WTC11 (cell line): ENCODE results near the gene ALCAM. TPM values are rescaled to one million over a fixed set of nuclear protein-coding genes. Genes with fewer than 3 reads are reported as not detected.

ENCODE experiments used
- ATAC-seq: fragments of 200-7000 bp; cut with Tn5 transposase; 2 replicates; pipeline ENCODE4 v1.10.0; 2021; ENCODE audit warnings: mild to moderate bottlenecking, moderate library complexity
- CTCF ChIA-PET: fragments of 300-600 bp; sonication (Branson Sonifier 250); formaldehyde crosslinking; loops from one replicate; lab custom pipeline; 2021; ENCODE audit warnings: antibody characterized with exemption; lab: Charles Lee
- POLR2A ChIA-PET: fragments of 350-600 bp; sonication (Branson Sonifier 250); formaldehyde crosslinking; loops from one replicate; lab custom pipeline; 2021; ENCODE audit warnings: antibody characterized with exemption; lab: Charles Lee
- DNase-seq: peaks from one replicate; pipeline ENCODE4 v3.0.0; 2021; ENCODE audit warnings: low spot score
- H3K27ac Mint-ChIP-seq: 2 replicates; pipeline ENCODE4 v1.8.0; 2021; ENCODE audit warnings: mixed read lengths
- H3K27me3 Mint-ChIP-seq: 2 replicates; pipeline ENCODE4 v1.8.0; 2021; ENCODE audit warnings: low read depth, mild to moderate bottlenecking, moderate library complexity, mixed read lengths
- H3K36me3 Mint-ChIP-seq: 2 replicates; pipeline ENCODE4 v1.8.0; 2021; ENCODE audit warnings: mixed read lengths
- H3K4me1 Mint-ChIP-seq: 2 replicates; pipeline ENCODE4 v1.8.0; 2022; ENCODE audit warnings: mixed read lengths
- H3K4me3 Mint-ChIP-seq: 2 replicates; pipeline ENCODE4 v1.8.0; 2021; ENCODE audit warnings: mild to moderate bottlenecking, moderate library complexity, mixed read lengths
- H3K9me3 Mint-ChIP-seq: 2 replicates; pipeline ENCODE4 v1.8.0; 2021; ENCODE audit warnings: mixed read lengths
- CTCF ChIP-seq: fragments of 200-600 bp; IDR thresholded peaks from 2 replicates; pipeline ENCODE4 v1.8.0; 2022; ENCODE audit warnings: antibody characterized with exemption
- E2F5 ChIP-seq: sonication (generic); formaldehyde crosslinking; IDR thresholded peaks from 2 replicates; pipeline ENCODE4 v1.8.1; 2022; ENCODE audit warnings: mild to moderate bottlenecking, moderate library complexity, missing genetic modification reagents
- ELF4 ChIP-seq: sonication (generic); formaldehyde crosslinking; IDR thresholded peaks from 2 replicates; pipeline ENCODE4 v1.8.1; 2022; ENCODE audit warnings: low read depth, mild to moderate bottlenecking, moderate library complexity, missing genetic modification reagents
- EMX1 ChIP-seq: fragments of 250-450 bp; sonication (Bioruptor Pico); IDR thresholded peaks from 2 replicates; pipeline ENCODE4 v1.8.0; 2021; ENCODE audit warnings: mild to moderate bottlenecking
- ERG ChIP-seq: fragments of 250-450 bp; sonication (Bioruptor Pico); IDR thresholded peaks from 2 replicates; pipeline ENCODE4 v1.8.0; 2021; ENCODE audit warnings: mild to moderate bottlenecking
- ESRRA ChIP-seq: sonication (generic); formaldehyde crosslinking; IDR thresholded peaks from 2 replicates; pipeline ENCODE4 v1.8.1; 2022; ENCODE audit warnings: mild to moderate bottlenecking, missing genetic modification reagents, borderline replicate concordance
- FOXJ3 ChIP-seq: sonication (generic); formaldehyde crosslinking; IDR thresholded peaks from 2 replicates; pipeline ENCODE4 v1.9.0; 2021; ENCODE audit warnings: missing genetic modification reagents, mild to moderate bottlenecking, borderline replicate concordance
- FOXK1 ChIP-seq: sonication (generic); formaldehyde crosslinking; IDR thresholded peaks from 2 replicates; pipeline ENCODE4 v1.8.0; 2022; ENCODE audit warnings: mild to moderate bottlenecking, moderate library complexity, missing genetic modification reagents
- GABPB1 ChIP-seq: sonication (generic); formaldehyde crosslinking; IDR thresholded peaks from 2 replicates; pipeline ENCODE4 v1.8.1; 2023; ENCODE audit warnings: mild to moderate bottlenecking, missing genetic modification reagents
- GTF2I ChIP-seq: fragments of 250-450 bp; sonication (Bioruptor Pico); conservative IDR thresholded peaks from 2 replicates; pipeline ENCODE4 v1.4.0; 2021; ENCODE audit warnings: mild to moderate bottlenecking
- HMGA2 ChIP-seq: fragments of 250-450 bp; sonication (Bioruptor Pico); IDR thresholded peaks from 2 replicates; pipeline ENCODE4 v1.4.0; 2021; ENCODE audit warnings: mild to moderate bottlenecking, moderate library complexity
- HMGXB4 ChIP-seq: sonication (generic); formaldehyde crosslinking; IDR thresholded peaks from 2 replicates; pipeline ENCODE4 v1.8.1; 2023; ENCODE audit warnings: mild to moderate bottlenecking, moderate library complexity, missing genetic modification reagents
- JUN ChIP-seq: sonication (generic); formaldehyde crosslinking; IDR thresholded peaks from 2 replicates; pipeline ENCODE4 v1.8.0; 2023; ENCODE audit warnings: mild to moderate bottlenecking, missing genetic modification reagents
- NR2C2 ChIP-seq: sonication (generic); formaldehyde crosslinking; IDR thresholded peaks from 2 replicates; pipeline ENCODE4 v1.8.0; 2022; ENCODE audit warnings: mild to moderate bottlenecking, missing genetic modification reagents
- NR3C1 ChIP-seq: sonication (generic); formaldehyde crosslinking; conservative IDR thresholded peaks from 2 replicates; pipeline ENCODE4 v1.8.1; 2023; ENCODE audit warnings: low read depth, mild to moderate bottlenecking, missing genetic modification reagents
- PREB ChIP-seq: sonication (generic); formaldehyde crosslinking; IDR thresholded peaks from 2 replicates; pipeline ENCODE4 v1.8.1; 2022; ENCODE audit warnings: mild to moderate bottlenecking, missing genetic modification reagents, moderate library complexity, borderline replicate concordance
- RELA ChIP-seq: sonication (generic); formaldehyde crosslinking; IDR thresholded peaks from 2 replicates; pipeline ENCODE4 v1.8.1; 2022; ENCODE audit warnings: missing genetic modification reagents, mild to moderate bottlenecking, borderline replicate concordance
- RORB ChIP-seq: fragments of 250-450 bp; sonication (Bioruptor Pico); IDR thresholded peaks from 2 replicates; pipeline ENCODE4 v1.9.0; 2021; ENCODE audit warnings: mild to moderate bottlenecking
- SOX15 ChIP-seq: fragments of 250-450 bp; sonication (Bioruptor Pico); IDR thresholded peaks from 2 replicates; pipeline ENCODE4 v1.9.0; 2021; ENCODE audit warnings: mild to moderate bottlenecking
- TCF7 ChIP-seq: sonication (generic); formaldehyde crosslinking; IDR thresholded peaks from 2 replicates; pipeline ENCODE4 v1.8.0; 2022; ENCODE audit warnings: mild to moderate bottlenecking, low read depth, missing genetic modification reagents, moderate library complexity
- TEAD4 ChIP-seq: sonication (generic); formaldehyde crosslinking; IDR thresholded peaks from 2 replicates; pipeline ENCODE4 v1.8.0; 2022; ENCODE audit warnings: mild to moderate bottlenecking, missing genetic modification reagents
- USF2 ChIP-seq: sonication (generic); formaldehyde crosslinking; IDR thresholded peaks from 2 replicates; pipeline ENCODE4 v1.8.1; 2023; ENCODE audit warnings: mild to moderate bottlenecking, missing genetic modification reagents, moderate library complexity
- ZNF219 ChIP-seq: sonication (generic); formaldehyde crosslinking; IDR thresholded peaks from 2 replicates; pipeline ENCODE4 v1.8.0; 2023; ENCODE audit warnings: missing genetic modification reagents, mild to moderate bottlenecking, borderline replicate concordance
- ZNF263 ChIP-seq: sonication (generic); formaldehyde crosslinking; IDR thresholded peaks from 2 replicates; pipeline ENCODE4 v1.8.1; 2022; ENCODE audit warnings: low read depth, mild to moderate bottlenecking, moderate library complexity, missing genetic modification reagents
- ZNF396 ChIP-seq: fragments of 250-450 bp; sonication (Bioruptor Pico); IDR thresholded peaks from 2 replicates; pipeline ENCODE4 v1.8.0; 2021; ENCODE audit warnings: mild to moderate bottlenecking, moderate library complexity, borderline replicate concordance
- ZNF532 ChIP-seq: fragments of 250-450 bp; sonication (Bioruptor Pico); IDR thresholded peaks from 2 replicates; pipeline ENCODE4 v1.9.0; 2021; ENCODE audit warnings: mild to moderate bottlenecking, borderline replicate concordance
- total RNA-seq: library from RNA; stranded (reverse); gene quantifications from 3 replicates; pipeline ENCODE4 v1.2.3, GENCODE V29; 2021

ALCAM gene
- total RNA-seq, 1 experiment from 2014 or later: 30.7 TPM

- H3K27me3 Mint-ChIP-seq: no peaks in the 10 kb centered on the region
- H3K36me3 Mint-ChIP-seq: no peaks in the 10 kb centered on the region
- no peak overlapping the region for H3K4me3 Mint-ChIP-seq
- no peak overlapping the region for H3K27ac Mint-ChIP-seq
- no peaks in the 10 kb centered on the region for H3K9me3 Mint-ChIP-seq
- ChIA-PET POLR2A (no interaction called here), CTCF (no interaction called here)
- no peak for DNase-seq
- TF ChIP-seq NR3C1 (CRISPR knock-in tag) (no peak), NR2C2 (CRISPR knock-in tag) (no peak), GABPB1 (no peak), ZNF396 (CRISPR knock-in tag) (no peak), PREB (CRISPR knock-in tag) (no peak), FOXK1 (no peak), RORB (CRISPR knock-in tag) (no peak), SOX15 (CRISPR knock-in tag) (no peak), TCF7 (CRISPR knock-in tag) (no peak), RELA (CRISPR knock-in tag) (no peak), FOXJ3 (CRISPR knock-in tag) (no peak), USF2 (no peak), ZNF263 (CRISPR knock-in tag) (no peak), EMX1 (CRISPR knock-in tag) (no peak)
- no peaks in the 10 kb centered on the region for H3K4me1 Mint-ChIP-seq
- ATAC-seq: no peak
Measured at GRCh38 chr3:105343991-105344390, 22.7 kb upstream of the ALCAM start.

- no peaks in the 10 kb centered on the region for H3K4me1 Mint-ChIP-seq
- no peak for ATAC-seq
- DNase-seq: no peak
- H3K36me3 Mint-ChIP-seq: no peaks in the 10 kb centered on the region
- ChIA-PET CTCF (no interaction called here), POLR2A (no interaction called here)
- no peaks in the 10 kb centered on the region for H3K9me3 Mint-ChIP-seq
- no peak overlapping the region for H3K4me3 Mint-ChIP-seq
- H3K27ac Mint-ChIP-seq: no peak overlapping the region
- H3K27me3 Mint-ChIP-seq: no peaks in the 10 kb centered on the region
- no peak for TF ChIP-seq GTF2I (CRISPR knock-in tag)
- TF ChIP-seq E2F5 (CRISPR knock-in tag): no peak
- no peak for TF ChIP-seq ZNF219 (CRISPR knock-in tag)
- no peak for TF ChIP-seq ELF4 (CRISPR knock-in tag)
- no peak for TF ChIP-seq NR2C2 (CRISPR knock-in tag)
- no peak for TF ChIP-seq FOXK1
- no peak for TF ChIP-seq ERG (CRISPR knock-in tag)
- no peak for TF ChIP-seq ZNF532
- no peak for TF ChIP-seq HMGA2 (CRISPR knock-in tag)
- no peak for TF ChIP-seq TEAD4
- no peak for TF ChIP-seq ESRRA (CRISPR knock-in tag)
- TF ChIP-seq JUN (CRISPR knock-in tag): no peak
- TF ChIP-seq CTCF: no peak
- TF ChIP-seq HMGXB4 (CRISPR knock-in tag): no peak
Measured at GRCh38 chr3:105345156-105345555, 21.6 kb upstream of the ALCAM start.
